ENCODE results near the gene MMP15. TPM values are rescaled to one million over a fixed set of nuclear protein-coding genes. Genes with fewer than 3 reads are reported as not detected.

Gene MMP15
- polyA plus RNA-seq, 1 experiment: 0.60 TPM

GRCh38 chr16:58048494-58049231 is 23.1 kb downstream of the MMP15 start:
- Histone ChIP-seq H3K4me3 (ENCODE audit: low read depth, low read length) (no peak overlapping the region), H3K27ac (ENCODE audit: low read depth, low read length) (no peak overlapping the region), H3K27me3 (ENCODE audit: control insufficient read depth, insufficient read depth, low read length) (no peaks in the 10 kb centered on the region), H3K9me3 (ENCODE audit: control insufficient read depth, insufficient read depth, low read length) (no peaks in the 10 kb centered on the region; the same call in 1 of the 2 replicates)
- no peak for TF ChIP-seq CTCF (IDR thresholded peaks at IDR 0.05; ENCODE audit: low read depth, low read length)
- CTCF ChIA-PET: no interaction called here
- POLR2A ChIA-PET: no interaction called here
- no peak for DNase-seq (ENCODE audit: low read depth, low spot score)

GRCh38 chr16:58049232-58050185 is 24.0 kb downstream of the MMP15 start:
- DNase-seq (ENCODE audit: low read depth, low spot score): no peak
- ChIA-PET CTCF (interaction anchor here (0.6 kb wide), 1 partner anchor 400 kb away, joined by 3 read pairs; no protein-coding TSS in a partner anchor), POLR2A (no interaction called here)
- TF ChIP-seq CTCF (IDR thresholded peaks at IDR 0.05; ENCODE audit: low read depth, low read length): no peak
- H3K4me3 ChIP-seq (ENCODE audit: low read depth, low read length): no peak overlapping the region
- H3K9me3 ChIP-seq (ENCODE audit: control insufficient read depth, insufficient read depth, low read length): no peaks in the 10 kb centered on the region; the same call in 1 of the 2 replicates
- H3K27me3 ChIP-seq (ENCODE audit: control insufficient read depth, insufficient read depth, low read length): no peaks in the 10 kb centered on the region
- no peak overlapping the region for H3K27ac ChIP-seq (ENCODE audit: low read depth, low read length)

DNA sequence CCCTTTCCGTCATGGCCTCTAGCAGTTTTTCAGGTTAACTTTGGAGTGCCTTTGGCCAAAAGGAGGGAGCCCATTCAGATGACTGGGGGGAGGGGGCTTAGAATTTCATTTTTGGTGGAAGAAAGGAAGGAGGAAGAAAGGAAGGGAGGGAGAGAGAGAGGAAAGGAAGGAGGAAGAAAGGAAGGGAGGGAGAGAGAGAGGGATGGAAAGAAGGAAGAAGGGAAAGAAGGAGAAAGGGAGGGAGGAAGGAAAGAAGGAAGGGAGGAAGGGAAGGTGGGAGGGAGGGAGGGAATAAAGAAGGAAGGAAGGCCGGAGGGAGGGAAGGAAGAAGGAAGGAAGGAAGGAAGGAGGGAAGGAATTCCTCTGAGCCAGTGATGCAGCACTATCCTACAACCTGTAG is 25.7 kb downstream of the MMP15 start:
- H3K9me3 ChIP-seq (ENCODE audit: control insufficient read depth, insufficient read depth, low read length): no peaks in the 10 kb centered on the region; the same call in 1 of the 2 replicates
- DNase-seq (ENCODE audit: low read depth, low spot score): no peak
- CTCF ChIA-PET: interaction anchor here (0.6 kb wide), 1 partner anchor 58 kb away, joined by 3 read pairs; no protein-coding TSS in a partner anchor
- H3K27ac ChIP-seq (ENCODE audit: low read depth, low read length): no peak overlapping the region
- TF ChIP-seq CTCF (IDR thresholded peaks at IDR 0.05; ENCODE audit: low read depth, low read length): no peak
- POLR2A ChIA-PET: no interaction called here
- H3K27me3 ChIP-seq (ENCODE audit: control insufficient read depth, insufficient read depth, low read length): peaks cover 3% of the 10 kb centered on the region
- H3K4me3 ChIP-seq (ENCODE audit: low read depth, low read length): no peak overlapping the region

- H3K27ac ChIP-seq (ENCODE audit: low read depth, low read length): no peak overlapping the region
- TF ChIP-seq CTCF (IDR thresholded peaks at IDR 0.05; ENCODE audit: low read depth, low read length): no peak
- ChIA-PET CTCF (interaction anchor here (0.6 to 0.7 kb wide), 2 partner anchors 46 to 57 kb away, joined by 3 read pairs; no protein-coding TSS in a partner anchor), POLR2A (no interaction called here)
- peaks cover 3% of the 10 kb centered on the region for H3K27me3 ChIP-seq (ENCODE audit: control insufficient read depth, insufficient read depth, low read length)
- no peak for DNase-seq (ENCODE audit: low read depth, low spot score)
- H3K4me3 ChIP-seq (ENCODE audit: low read depth, low read length): no peak overlapping the region
- H3K9me3 ChIP-seq (ENCODE audit: control insufficient read depth, insufficient read depth, low read length): no peaks in the 10 kb centered on the region; the same call in 1 of the 2 replicates
Measured at GRCh38 chr16:58051821-58052603, 26.5 kb downstream of the MMP15 start.
